Dendritic cell treated with granulocyte-macrophage colony-stimulating factor and Interleukin-4, amounts not matched to agents 40 ng/mL and 50 ng/mL, for 4 days (primary cell): ENCODE measurements around the gene ACSS1.

Source experiments
- H3K27ac Mint-ChIP-seq: one replicate; pipeline ENCODE4 v1.8.0; 2022; ENCODE audit warnings: mild to moderate bottlenecking, mixed read lengths
- H3K27me3 Mint-ChIP-seq: one replicate; pipeline ENCODE4 v1.8.0; 2022; ENCODE audit warnings: mild to moderate bottlenecking, mixed read lengths
- H3K36me3 Mint-ChIP-seq: one replicate; pipeline ENCODE4 v1.8.0; 2022; ENCODE audit warnings: low read depth, mixed read lengths
- H3K4me1 Mint-ChIP-seq: one replicate; pipeline ENCODE4 v1.8.0; 2022; ENCODE audit warnings: low read depth, mixed read lengths
- H3K4me3 Mint-ChIP-seq: one replicate; pipeline ENCODE4 v1.8.0; 2022; ENCODE audit warnings: mild to moderate bottlenecking, moderate library complexity, mixed read lengths
- H3K9me3 Mint-ChIP-seq: one replicate; pipeline ENCODE4 v1.8.0; 2022; ENCODE audit warnings: mixed read lengths
- intact Hi-C: fragments of 100-400 bp; cut with micrococcal nuclease; formaldehyde crosslinking; loops from one replicate; pipeline ENCODE4 v1.15.0; 2022

Gene ACSS1

DNA sequence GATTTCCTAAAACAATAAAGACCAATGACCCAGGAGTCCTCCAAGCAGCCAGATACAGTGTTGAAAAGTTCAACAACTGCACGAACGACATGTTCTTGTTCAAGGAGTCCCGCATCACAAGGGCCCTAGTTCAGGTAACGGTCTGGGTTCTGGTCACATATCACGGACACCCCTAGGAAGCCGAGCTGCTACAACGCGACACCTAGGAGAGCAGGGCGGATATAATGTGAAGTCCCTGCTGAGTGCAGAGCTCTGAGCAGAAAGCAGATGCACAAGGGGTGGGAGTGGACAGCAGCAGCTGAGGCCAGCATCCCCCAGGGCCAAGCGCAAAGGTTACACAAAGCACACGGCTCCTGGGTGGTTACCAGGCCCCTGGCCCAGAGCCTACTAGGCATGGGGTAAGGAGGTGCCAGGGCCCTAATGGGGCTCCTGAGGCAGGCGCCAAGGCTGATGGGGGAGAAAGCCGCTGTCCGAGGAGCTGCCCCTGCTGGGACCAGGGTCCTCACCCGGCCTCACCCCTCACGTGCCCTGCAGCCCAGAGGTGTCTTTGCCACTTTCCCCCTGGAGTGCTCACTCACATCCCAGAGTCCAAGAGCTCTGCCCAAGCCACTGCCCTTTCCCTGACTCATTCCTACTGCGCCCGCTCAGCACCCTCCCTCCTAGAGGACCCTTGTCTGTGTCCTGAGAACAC, 100.5 kb downstream of the ACSS1 start:
- intact Hi-C loops = no loop called here
- Mint-ChIP-seq H3K4me3 (no peak overlapping the region), H3K27me3 (no peaks in the 10 kb centered on the region), H3K36me3 (peaks cover 93% of the 10 kb centered on the region), H3K4me1 (peaks cover 38% of the 10 kb centered on the region), H3K27ac (peak overlapping the region; percentile 78), H3K9me3 (no peaks in the 10 kb centered on the region)
